Breast epithelium (tissue), 3 donors: ENCODE results near the gene SGSH.

ENCODE experiments used
- CTCF ChIP-seq, 3 donors: fragments of 450-650 bp; IDR thresholded peaks; one replicate each; pipeline ENCODE4 v1.5.1; 2016 to 2017; ENCODE audit warnings: antibody characterized with exemption in 3 of 3, mild to moderate bottlenecking in 3 of 3, moderate library complexity in 3 of 3
- POLR2A ChIP-seq: fragments of 450-650 bp; IDR thresholded peaks from one replicate; pipeline ENCODE4 v1.6.1; 2016; ENCODE audit warnings: antibody characterized with exemption, mild to moderate bottlenecking, moderate library complexity

- TF ChIP-seq CTCF (IDR thresholded peaks at IDR 0.05) (no peak), POLR2A (no peak)
These were observed 26.6 kb upstream of the SGSH start for GRCh38 chr17:80246726-80247125.
